CD4-positive, alpha-beta T cell treated with Interleukin-4 for 4 hours (primary cell): ENCODE results near the gene RTCB.

Experiments used
- DNase-seq: peaks from one replicate; pipeline ENCODE4 v3.0.0-alpha.2; 2020

The RTCB gene

GRCh38 chr22:32411829-32412592, at the start of gene RTCB:
RTCB (minus strand) TSS chr22:32412247; CDS start chr22:32412156, 91 bp downstream.
- peak; percentile 95 for DNase-seq

GRCh38 chr22:32457031-32457430, 45.0 kb upstream of the RTCB start:
- DNase-seq, result no peak

GRCh38 chr22:32448980-32449379, 36.9 kb upstream of the RTCB start:
- DNase-seq, result no peak

- DNase-seq, result no peak
Observed at GRCh38 chr22:32446321-32446720, 34.3 kb upstream of the RTCB start.

- no peak for DNase-seq
Observed at GRCh38 chr22:32444068-32444467, 32.0 kb upstream of the RTCB start.

GRCh38 chr22:32430352-32430751, 18.3 kb upstream of the RTCB start:
- DNase-seq, result no peak

GRCh38 chr22:32426881-32427280, 14.8 kb upstream of the RTCB start:
- no peak for DNase-seq

- no peak for DNase-seq
Observed at GRCh38 chr22:32423664-32424063, 11.6 kb upstream of the RTCB start.

- no peak for DNase-seq
Observed at GRCh38 chr22:32422062-32422461, 10.0 kb upstream of the RTCB start.

- DNase-seq, result no peak
Observed at GRCh38 chr22:32421484-32421883, 9.4 kb upstream of the RTCB start.

- no peak for DNase-seq
Observed at GRCh38 chr22:32417906-32418305, 5.9 kb upstream of the RTCB start.

GRCh38 chr22:32416556-32417085, 4.6 kb upstream of the RTCB start:
- DNase-seq, result no peak

GRCh38 chr22:32414191-32414590, 2.1 kb upstream of the RTCB start:
- DNase-seq, result no peak

GRCh38 chr22:32413719-32414118, 1.7 kb upstream of the RTCB start:
- DNase-seq, result no peak

- DNase-seq, result peak; percentile 42
Observed at GRCh38 chr22:32411402-32411801, 645 bp downstream of the RTCB start.

- peak; percentile 13 for DNase-seq
Observed at GRCh38 chr22:32410459-32410858, 1.6 kb downstream of the RTCB start.

GRCh38 chr22:32409977-32410376, 2.1 kb downstream of the RTCB start:
- no peak for DNase-seq

GRCh38 chr22:32407936-32408335, 4.1 kb downstream of the RTCB start:
- DNase-seq, result no peak

- no peak for DNase-seq
Observed at GRCh38 chr22:32407312-32407711, 4.7 kb downstream of the RTCB start.

GRCh38 chr22:32404021-32404420, 8.0 kb downstream of the RTCB start:
- DNase-seq, result no peak

- DNase-seq, result no peak
Observed at GRCh38 chr22:32401486-32401885, 10.6 kb downstream of the RTCB start.

GRCh38 chr22:32396746-32397145, 15.3 kb downstream of the RTCB start:
- DNase-seq, result no peak

GRCh38 chr22:32396255-32396654, 15.8 kb downstream of the RTCB start:
- no peak for DNase-seq

- no peak for DNase-seq
Observed at GRCh38 chr22:32395107-32395506, 16.9 kb downstream of the RTCB start.

GRCh38 chr22:32389685-32390084, 22.4 kb downstream of the RTCB start:
- DNase-seq, result no peak
